Measurements from ENCODE around the gene CCM2.
"Not testable (repeated sequence)": the region's sequence is repeated elsewhere in the genome, so short reads cannot be mapped to it uniquely, and the experiment has no call there.

Gene CCM2

DNA sequence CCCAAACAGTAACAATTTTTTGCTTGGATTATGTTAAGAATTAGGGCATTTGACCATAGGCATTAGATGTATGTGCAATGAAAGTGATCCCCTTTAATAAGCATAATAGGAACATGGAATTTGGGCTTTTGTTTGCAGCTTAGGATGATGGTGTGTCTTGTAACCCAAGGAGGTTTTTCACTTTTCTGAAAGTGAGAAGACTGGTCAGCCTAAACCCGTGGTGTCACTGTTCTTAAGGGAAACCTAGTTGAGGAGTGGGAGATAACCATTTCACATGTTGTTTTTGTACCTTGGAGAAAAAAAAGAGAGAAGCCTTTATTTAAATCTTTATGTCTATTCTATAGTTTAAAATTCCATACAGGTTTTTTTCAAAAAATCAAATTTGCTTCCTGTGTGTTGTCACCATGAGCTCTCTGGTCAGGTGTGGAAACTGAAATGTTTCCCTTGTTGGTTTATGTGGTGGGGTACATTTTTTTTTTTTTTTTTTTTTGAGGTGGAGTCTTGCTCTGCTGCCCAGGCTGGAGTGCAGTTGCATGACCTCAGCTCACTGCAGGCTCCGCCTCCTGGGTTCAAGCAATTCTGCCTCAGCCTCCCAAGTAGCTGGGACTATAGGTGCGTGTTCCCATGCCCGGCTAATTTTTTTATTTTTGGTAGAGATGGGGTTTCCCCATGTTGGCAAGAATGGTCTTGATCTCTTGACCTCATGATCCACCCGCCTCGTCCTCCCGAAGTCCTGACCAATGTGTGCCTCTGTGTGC, 7.7 kb downstream of the CCM2 start:
- no peak for DNase-seq

DNA sequence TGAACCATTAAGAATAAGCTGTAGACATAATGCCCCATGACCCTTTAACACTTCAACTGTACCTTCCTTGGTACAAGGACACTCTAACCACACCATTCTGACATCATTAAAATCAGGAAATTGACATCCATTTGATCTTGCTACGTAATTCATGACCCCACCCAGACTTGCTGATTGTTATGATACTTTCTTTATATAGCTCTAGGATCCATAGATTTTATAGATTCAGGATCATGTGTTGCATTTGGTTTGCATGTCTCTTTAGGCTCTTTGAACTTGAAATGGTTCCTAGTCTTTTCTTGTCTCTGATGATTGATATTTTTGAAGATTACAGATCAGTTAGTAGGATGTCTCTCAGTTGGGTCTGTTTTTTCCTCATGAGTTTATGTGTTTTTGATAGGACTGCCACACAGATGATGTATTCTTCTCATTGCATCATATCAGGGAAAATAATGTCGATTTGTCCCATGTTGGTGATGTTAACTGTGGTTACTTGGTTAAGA, 13.5 kb downstream of the CCM2 start:
- DNase-seq = peak; percentile 53

DNA sequence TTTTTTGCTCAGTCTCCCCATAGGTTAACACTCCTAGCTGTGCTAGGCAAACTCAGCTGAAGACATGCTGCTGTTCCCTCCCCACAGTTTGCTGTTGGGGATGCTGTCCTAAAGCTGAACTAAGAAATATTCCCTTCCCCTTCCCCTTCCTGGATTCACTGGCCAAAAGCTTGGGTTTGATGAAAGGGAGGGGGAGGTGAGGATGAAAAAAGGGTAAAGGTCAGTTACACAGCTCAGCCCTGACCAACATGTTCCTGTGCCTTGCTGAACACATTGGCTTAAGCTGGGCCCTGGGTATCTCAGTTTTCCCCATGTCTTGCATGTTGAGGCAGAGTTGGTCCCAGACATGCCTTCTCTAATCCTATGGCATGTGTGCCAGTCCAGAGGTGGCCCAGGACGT, 15.3 kb downstream of the CCM2 start:
- no peak for DNase-seq

DNA sequence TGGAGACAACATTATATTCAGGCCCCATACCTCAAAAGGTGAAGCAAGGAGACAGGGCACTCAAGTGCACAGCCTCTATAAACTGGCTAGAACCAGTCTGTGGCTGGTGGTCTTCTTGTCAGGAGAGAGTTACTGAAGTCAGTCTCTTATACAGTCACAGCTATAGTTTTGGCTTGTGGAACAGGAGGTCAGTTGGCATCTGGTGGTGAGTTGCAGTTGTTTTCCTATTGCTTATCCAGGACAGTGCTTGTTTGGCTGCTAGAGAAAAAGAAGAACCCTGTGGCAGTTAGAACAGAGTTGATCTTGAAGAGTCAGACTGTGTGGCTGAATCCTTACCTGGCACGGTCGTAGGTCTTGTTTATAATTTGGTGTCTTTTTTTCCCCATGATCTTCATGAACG, 17.3 kb downstream of the CCM2 start:
- no peak for DNase-seq

DNA sequence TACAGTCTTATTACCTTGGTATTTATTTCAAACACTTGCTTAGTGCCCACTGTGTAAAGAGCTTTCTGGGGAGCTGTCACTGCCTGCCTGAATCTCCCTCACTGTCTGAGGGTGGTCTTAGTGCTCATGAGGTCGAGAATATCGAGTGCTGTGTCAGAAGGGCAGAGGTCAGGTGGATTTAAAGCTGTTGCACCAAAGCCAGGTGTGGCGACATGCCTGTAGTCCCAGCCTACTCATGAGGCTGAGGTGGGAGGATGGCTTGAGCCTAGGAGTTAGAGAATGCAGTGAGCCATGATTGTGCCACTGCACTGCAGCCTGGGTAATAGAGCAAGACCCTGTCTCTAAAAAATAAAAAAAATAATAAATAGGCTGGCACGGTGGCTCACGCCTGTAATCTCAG, 20.9 kb downstream of the CCM2 start:
- no peak for DNase-seq

DNA sequence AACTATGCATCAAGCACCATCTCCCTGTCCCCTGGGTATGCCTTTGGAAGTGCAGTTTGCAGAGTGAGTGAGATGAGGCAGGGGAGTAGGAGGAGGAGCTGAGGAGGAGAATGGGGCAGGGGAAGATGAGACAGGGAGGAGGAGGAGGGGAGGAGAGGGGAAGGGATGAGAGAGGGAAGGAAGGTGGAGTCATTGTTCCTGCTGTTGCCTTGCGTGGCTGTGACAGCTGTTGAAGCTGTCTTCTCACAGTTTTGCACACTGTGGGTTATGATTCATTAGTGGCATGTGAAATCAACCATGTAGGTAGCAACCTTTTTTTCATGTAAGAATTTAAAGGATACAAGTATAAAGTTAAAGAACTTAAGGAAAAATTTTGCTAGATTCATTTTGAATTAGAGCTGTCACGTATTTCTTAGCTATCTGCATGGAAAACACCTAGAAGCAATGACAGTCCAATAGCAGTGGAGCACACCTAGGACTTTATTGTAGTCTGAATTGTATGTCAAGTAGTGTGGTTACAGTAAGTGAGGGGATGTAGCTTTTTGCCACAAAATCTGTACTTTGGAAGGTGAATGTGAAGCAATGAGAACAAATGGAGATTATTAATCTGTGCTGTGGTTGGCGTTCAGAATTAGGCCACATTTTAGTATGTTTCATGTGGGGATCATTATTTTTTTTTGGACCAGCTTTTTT, 21.7 kb downstream of the CCM2 start:
- DNase-seq = no peak

DNA sequence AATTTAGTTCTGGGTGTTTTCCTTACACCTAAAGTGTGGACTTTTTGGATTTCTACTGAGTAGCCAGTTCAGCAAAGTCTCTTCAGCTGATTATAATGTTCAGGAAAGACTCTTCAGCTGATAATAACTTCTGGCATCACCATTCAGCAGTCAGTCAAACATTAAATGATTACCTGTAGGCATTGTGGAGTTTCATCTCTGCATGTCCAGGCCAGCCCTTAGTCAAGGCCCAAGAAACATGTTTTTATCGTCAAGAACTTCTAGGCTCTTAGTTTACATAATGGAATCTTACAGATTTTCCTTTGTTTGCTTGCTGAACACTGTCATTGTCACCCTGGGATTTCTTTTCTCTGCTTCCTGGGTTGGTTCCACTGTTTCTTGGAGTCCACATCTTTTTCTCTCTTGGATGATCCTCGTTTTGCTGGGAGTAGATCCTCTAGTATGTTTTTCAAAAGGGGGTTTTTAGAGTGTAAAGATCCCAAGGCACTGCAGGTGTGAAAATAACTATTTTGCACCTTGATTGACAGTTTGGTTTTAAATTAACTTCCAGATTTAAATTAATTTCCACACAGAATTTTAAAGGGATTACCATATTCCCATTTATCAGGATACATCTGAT, 24.2 kb downstream of the CCM2 start:
- no peak for DNase-seq

DNA sequence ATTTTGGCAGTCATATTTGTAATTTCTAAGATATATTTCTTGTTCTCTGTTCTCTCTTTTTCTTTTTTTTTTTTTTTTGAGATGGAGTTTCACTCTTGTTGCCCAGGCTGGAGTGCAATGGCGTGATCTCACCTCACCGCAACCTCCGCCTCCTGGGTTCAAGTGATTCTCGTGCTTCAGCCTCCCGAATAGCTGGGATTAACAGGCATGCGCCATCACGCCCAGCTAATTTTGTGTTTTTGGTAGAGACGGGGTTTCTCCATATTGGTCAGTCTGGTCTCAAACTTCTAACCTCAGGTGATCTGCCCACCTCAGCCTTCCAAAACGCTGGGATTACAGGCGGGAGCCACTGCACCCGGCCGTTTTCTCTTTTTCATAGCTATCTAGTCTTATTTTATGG, 25.5 kb downstream of the CCM2 start:
- not testable (repeated sequence) for DNase-seq

DNA sequence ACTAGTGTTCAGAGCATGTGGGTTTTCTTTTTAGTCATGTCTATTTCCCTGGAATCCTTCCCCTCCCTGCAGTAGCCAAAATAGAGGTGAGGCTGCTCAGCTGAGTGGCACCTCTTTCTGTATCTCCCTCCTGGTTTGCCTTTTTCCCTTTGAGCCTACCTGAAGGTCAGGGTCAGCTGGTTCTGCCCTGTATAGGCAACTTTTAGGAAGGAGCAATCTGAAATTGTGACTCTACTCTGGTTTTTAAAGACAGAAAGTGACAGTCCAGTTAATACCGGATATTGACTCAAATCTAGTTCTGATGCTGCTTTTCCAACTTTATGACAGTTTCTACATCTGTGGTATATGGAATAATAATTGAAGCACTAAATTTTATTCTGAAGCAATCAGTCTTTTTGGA, 26.0 kb downstream of the CCM2 start:
- no peak for DNase-seq

DNA sequence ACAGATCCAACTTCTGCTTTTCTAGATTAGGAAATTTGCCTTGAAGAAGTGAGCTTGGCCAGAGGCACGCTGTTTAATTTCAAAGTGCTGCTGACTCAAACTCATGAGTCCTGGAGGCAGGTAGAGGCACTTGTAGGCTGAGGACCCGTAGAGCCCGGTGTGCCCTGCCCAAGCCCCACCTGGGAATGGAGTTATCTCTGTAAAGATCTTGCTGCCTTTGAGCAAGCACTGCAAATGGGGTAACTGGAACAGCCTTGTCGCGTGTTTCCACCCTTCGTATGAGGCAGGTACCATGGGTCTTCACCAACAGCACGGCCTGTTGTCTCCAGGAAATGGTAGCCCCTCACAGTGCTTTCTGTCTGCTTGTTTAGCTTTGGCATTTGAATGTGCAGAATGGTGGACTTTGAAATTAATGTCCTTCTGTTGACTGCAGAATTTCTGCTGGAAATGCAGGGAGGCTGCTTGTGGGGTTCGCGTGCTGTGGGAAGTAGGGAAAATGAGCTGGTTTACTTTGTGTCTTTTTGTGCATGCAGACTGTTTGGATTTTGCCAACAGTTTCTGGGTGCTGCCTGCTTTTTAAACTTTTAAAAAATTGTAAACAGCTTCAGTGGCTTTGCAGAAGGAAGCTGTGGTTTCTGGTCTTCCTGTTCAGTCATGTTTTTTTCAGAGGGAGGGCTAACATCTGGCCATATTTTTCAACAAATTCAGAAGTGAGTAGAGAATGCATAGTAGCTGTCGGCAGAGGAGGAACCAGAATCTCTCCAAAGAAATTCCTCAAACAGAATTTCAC, 27.2 kb downstream of the CCM2 start:
- peak; percentile 64 for DNase-seq

DNA sequence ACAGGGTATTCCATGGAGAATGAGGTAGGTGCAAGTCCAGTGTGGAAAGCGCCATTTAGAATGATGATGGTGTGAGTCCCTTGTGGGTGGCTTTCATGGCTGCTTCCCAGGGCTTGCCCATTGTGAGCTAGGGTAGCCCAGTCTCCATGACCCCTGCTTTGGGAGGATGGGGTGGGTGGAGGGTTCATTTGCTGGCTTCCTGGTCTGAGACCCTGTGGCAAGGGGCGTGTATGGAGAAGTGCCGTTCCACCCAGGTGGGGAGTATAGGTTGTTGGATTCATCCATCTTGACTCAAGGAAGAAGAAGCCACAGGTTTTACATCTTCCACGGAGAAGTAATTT, 27.7 kb downstream of the CCM2 start:
- no peak for DNase-seq

DNA sequence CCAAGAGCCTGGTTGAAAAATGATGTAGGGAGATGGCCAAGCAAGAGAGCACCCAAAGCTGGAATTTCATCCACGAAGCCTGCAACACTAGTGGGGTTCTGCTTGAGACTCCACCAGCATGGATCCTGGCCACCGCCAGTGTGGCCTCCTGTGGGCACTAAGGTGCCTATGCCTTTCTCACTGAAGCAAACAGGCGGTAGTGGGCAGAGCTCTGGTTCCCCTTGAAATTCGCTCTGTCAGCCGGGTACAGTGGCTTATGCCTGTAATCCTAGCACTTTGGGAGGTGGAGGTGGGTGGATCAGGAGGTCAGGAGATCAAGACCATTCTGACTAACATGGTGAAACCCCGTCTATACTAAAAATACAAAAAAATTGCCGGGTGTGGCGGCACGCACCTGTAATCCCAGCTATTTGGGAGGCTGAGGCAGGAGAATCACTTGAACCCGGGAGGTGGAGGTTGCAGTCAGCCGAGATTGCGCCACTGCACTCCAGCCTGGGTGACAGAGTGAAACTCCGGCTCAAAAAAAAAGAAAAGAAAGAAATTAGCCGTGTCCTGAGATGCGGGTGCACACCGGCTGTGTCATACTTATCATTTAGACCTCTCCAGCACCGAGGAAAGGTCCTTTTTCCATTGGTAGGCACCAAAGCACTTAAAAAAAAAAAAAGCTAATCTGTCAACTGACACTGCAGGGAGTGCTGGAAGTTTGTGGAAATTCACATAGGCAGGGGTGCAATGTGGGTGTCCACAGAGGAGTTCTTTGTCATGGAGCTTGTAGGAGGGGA, 28.3 kb downstream of the CCM2 start:
- DNase-seq = no peak

DNA sequence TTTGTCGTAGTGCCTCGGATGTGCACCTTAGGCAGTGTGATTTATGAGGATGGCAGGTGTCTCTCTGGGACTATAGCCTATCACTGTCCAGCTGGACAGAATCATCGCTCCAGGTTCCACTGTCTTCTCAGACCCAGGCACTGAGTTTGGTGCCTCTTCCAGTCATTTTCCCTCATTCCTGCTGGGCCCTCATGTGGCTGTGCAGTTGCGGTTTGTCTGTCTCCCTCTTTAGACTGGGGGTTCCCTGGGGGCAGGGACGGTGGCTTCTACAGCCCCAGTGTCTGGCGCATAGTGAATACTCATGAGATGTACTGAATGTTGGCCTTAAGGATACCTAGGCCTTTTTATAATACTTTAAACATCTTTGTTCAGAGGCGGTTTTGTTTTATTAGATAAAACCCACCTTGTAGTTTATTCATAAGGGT, 28.9 kb downstream of the CCM2 start:
- DNase-seq = no peak

DNA sequence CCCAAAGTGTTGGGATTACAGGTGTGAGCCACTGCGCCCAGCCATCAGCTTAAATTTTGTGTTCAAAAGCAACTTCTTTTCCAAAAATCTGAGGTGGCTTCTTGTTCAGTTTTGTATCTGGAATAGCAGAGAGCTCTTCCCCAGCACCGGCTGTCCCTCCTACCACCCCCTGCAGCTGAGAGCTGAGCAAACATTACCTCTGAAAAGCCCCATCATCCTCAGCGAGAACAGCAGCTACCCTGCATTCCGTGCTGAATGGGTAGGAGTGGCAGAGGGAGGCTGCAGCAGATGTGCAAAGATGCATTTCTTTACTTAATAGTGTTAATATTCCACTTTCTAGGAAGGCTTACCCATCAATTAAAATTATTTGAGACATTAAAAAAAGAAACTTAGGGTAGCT, 31.8 kb downstream of the CCM2 start:
- no peak for DNase-seq

DNA sequence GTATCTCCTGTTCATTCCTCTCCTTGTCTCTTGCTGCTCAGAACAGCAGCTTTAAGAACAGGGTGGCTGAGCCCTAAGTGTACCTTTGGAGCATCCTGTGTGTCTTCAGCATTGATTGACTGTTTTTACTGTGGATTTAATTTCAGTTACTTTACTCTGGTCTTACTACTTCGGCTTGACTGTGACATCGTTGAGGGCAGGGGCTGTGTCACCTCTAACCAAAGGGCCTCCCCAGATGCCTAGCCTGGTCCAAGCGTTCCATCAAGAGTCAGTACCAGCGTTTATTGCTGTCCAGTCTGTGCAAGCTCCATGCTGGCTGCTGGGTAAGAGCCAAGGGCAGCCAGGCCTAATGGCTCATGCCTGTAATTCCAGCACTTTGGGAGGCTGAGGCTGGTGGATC, 32.4 kb downstream of the CCM2 start:
- no peak for DNase-seq

DNA sequence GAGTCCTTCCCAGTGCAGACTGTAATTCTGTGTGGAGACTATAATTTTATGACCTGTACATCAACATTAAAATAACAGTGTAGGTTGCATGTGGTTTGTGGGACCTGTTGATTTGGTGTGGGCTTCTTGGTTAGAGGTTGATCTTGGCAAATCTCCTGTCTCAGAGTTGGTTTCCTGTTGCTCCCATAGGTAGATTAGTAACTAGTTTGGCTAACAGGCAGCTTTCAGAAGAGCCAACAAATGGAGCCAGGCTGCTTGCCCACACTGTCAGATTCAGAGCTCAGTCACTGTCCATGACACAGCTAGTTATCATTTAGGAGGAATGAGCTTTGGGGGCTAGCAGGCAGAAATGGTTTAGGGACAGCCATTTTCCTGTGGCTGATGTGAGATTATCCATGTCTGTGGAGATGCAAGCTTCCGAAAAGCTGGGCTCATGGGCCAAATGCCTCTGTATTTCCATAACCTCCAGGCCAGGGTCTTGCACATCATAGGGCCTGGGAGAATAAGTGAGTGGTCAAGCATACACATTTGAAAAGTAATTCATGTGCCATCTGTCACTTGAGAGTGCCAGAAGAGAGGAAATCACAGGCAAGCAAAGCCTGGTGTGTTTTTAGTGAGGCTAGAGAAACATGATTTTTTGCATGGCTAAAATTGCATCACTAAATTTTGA, 33.4 kb downstream of the CCM2 start:
- no peak for DNase-seq

DNA sequence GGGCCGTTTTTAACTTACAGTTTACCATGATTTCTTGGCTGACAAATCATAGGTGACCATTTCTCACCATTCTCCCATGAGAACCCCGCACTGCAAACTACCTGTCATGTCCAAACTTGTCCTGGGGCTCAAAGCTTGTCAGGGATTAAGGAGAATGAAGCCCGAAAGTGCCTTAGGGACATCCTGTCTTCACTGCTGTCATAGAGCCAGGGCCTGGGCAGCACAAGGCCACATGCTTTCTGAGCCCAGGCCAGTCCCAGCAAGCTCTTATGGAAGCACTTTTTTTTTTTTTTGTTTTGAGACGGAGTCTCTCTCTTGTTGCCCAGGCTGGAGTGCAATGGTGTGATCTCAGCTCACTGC, 33.9 kb downstream of the CCM2 start:
- no peak for DNase-seq

DNA sequence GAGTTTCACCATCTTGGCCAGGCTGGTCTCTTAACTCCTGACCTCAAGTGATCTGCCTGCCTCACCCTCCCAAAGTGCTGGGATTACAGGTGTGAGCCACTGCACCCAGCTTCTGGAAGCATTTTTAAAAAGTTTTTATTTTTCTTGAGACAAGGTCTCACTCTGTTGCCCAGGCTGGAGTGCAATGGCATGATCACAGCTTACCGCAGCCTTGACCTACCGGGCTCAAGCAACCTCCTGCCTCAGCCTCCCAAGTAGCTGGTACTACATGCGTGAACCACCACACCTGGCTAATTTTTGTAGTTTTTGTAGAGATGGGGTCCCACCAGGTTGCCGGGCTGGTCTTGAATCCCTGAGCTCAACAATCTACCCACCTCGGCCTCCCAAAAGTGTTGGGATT, 34.7 kb downstream of the CCM2 start:
- not testable (repeated sequence) for DNase-seq

DNA sequence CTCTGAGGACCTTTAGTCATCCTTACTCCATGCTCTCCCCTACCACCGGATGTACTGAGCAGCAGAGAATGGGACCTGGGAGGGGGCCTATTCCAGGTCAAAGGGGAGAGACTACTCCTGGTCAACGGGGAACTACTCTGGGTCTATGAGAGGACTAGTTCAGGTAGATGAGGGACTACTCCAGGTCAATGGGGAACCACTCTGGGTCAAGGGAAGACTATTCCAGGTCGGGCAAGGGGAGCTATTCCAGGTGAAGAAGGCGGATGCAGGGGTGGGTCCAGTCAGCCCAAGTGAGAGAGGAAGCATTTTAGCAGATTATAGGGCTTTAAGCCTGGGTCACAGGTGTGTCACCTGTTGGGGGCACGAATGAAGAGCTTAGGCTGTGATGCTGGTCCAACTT, 35.4 kb downstream of the CCM2 start:
- DNase-seq = no peak

DNA sequence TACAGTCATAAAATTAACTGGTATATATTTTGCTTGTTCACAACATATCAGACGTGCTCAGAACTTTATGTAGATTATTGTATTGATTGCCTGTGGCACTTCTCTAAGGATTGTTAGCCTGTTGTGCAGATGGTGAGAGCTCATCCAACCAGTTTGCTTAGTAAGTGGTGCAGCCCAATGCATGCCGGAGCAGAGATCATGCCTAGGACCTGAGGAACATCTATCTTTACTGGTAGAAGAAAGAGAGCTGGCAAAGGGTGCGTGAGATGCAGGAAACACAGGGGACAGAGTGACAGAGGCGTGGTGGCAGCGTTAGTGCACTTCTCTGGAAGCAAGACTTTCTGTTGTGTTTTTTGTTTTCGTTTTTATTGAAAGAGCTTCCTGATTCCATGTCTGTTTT, 35.9 kb downstream of the CCM2 start:
- no peak for DNase-seq

DNA sequence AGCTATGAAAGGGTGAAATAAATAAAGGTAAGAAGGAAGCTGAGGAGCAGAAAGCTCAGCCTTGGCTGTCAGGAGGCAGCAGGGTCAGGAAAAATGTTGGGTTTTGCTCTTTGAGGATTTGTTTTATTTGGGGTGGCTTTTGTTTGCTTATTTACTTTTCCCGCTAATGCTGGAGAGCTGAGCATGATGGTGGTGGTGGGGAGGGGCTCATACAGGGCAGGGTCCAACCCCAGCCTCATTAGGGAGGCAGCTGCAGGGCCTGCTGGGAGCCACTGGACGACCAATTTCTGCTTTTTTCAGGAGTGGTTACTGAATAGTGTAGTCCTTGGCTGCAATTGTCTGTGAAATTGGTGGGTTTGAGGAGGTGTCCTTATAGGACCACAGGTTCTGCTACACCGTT, 36.3 kb downstream of the CCM2 start:
- no peak for DNase-seq

DNA sequence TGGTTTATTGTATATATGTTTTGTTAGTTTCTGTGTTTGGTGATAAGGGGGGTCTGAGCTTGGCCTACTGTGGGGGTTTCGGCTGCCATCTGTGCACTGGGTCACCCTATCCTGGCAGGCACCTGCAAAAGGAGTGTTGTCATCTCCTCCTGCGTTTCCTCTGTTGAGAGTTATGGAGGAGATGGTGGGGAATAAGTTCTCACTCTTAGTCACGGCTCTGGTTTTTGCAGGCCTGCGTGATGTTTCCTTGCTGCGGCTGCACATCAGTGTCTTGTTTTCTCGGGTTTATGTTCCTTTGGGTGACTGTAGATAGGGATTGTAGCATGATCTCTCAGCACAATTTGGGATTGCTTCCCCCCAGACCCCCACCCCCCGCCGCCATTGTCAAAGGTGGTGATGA, 36.8 kb downstream of the CCM2 start:
- DNase-seq = no peak
